A549 (cell line): Measurements from ENCODE around the gene CISTR.

Experiments
- CBX2 ChIP-seq: fragments of 200-600 bp; sonication (generic); IDR thresholded peaks from 2 replicates; pipeline ENCODE4 v1.6.1; 2016; ENCODE audit warnings: low read depth, mild to moderate bottlenecking, borderline replicate concordance
- CEBPB ChIP-seq, 2 experiments: fragments of >200 bp in 1 of 2; sonication (Bioruptor Twin) in 1 of 2; formaldehyde crosslinking in 1 of 2; IDR thresholded peaks; 2 replicates each; pipeline ENCODE4 v1.6.1; 2012 to 2016
- CHD2 ChIP-seq: fragments of 150-350 bp; IDR thresholded peaks from 2 replicates; pipeline ENCODE4 v1.6.1; 2014; ENCODE audit warnings: low read length; ENCODE audit not compliant: partially characterized antibody
- ESRRA ChIP-seq: fragments of 150-350 bp; IDR thresholded peaks from 2 replicates; pipeline ENCODE4 v1.6.1; 2014; ENCODE audit warnings: mild to moderate bottlenecking, low read length, borderline replicate concordance
- FOSL2 ChIP-seq, 2 experiments: fragments of 450-650 bp in 1 of 2; fragments of >200 bp in 1 of 2; sonication (Bioruptor Twin) in 1 of 2; formaldehyde crosslinking; IDR thresholded peaks; 2 replicates each; pipeline versions ENCODE4 v1.5.0 to v1.6.1; 2016 to 2020; ENCODE audit warnings: mild to moderate bottlenecking in 1 of 2, moderate library complexity in 1 of 2
- MYC ChIP-seq: IDR thresholded peaks from 2 replicates; pipeline ENCODE4 v1.6.1; 2012; ENCODE audit warnings: mild to moderate bottlenecking, inconsistent platforms, low read length, improper control_type of control experiment, borderline replicate concordance
- POLR2A ChIP-seq: IDR thresholded peaks from 2 replicates; pipeline ENCODE4 v1.6.1; 2012; ENCODE audit warnings: mild to moderate bottlenecking, low read length
- RAD21 ChIP-seq, 2 experiments: fragments of >200 bp in 1 of 2; sonication (Bioruptor Twin) in 1 of 2; formaldehyde crosslinking in 1 of 2; IDR thresholded peaks in 1 of 2; conservative IDR thresholded peaks in 1 of 2; 2 replicates in 1 of 2; 3 replicates in 1 of 2; pipeline ENCODE4 v1.6.1; 2012 to 2018; ENCODE audit warnings: inconsistent platforms in 1 of 2
- RARB ChIP-seq: fragments of 250-450 bp; sonication (Bioruptor Pico); IDR thresholded peaks from 2 replicates; pipeline ENCODE4 v1.8.0; 2021; ENCODE audit warnings: mild to moderate bottlenecking, moderate library complexity
- TF ChIP-seq, protein P1 (sequence below): fragments of >200 bp; sonication (Bioruptor Twin); formaldehyde crosslinking; IDR thresholded peaks from 3 replicates; pipeline ENCODE4 v1.5.1; 2016
- TF ChIP-seq, protein P2 (sequence below): fragments of 450-650 bp; IDR thresholded peaks from 2 replicates; pipeline ENCODE4 v1.6.1; 2014; ENCODE audit warnings: antibody characterized with exemption
- TF ChIP-seq, protein P3 (sequence below): fragments of >200 bp; sonication (Bioruptor Twin); formaldehyde crosslinking; IDR thresholded peaks from 2 replicates; pipeline ENCODE4 v1.6.1; 2016

DNA sequence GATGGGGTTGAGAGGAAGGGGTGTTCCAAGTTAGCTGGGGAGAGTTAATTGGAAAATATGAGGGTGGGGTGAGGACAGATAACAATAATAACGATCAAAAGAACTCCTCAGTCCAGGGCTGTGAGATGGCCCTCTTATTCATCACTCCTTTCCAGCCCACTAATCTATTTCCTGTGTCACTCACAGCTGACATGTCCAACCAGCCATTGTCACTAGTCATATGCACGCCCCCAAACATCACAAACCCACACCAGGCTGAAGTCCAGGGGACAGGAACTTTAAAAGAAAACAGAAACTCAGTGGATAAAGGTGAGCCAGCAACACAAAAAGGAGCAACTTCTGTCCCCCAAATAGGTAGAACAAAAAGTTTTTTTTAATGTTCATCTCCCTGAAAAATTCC lies 25.4 kb downstream of the CISTR start:
- TF ChIP-seq RAD21 (conservative IDR thresholded peaks at IDR 0.05 in 1 of 2, IDR thresholded peaks at IDR 0.05 in 1 of 2) (no peak), CEBPB (IDR thresholded peaks at IDR 0.05) (no peak), CHD2 (no peak), POLR2A (no peak), CBX2 (no peak), RARB (CRISPR knock-in tag) (no peak), ESRRA (no peak), FOSL2 (IDR thresholded peaks at IDR 0.05) (no peak), FOSL2 (CRISPR knock-in tag; IDR thresholded peaks at IDR 0.05) (no peak), MYC (no peak)
- TF ChIP-seq, protein P1, sequence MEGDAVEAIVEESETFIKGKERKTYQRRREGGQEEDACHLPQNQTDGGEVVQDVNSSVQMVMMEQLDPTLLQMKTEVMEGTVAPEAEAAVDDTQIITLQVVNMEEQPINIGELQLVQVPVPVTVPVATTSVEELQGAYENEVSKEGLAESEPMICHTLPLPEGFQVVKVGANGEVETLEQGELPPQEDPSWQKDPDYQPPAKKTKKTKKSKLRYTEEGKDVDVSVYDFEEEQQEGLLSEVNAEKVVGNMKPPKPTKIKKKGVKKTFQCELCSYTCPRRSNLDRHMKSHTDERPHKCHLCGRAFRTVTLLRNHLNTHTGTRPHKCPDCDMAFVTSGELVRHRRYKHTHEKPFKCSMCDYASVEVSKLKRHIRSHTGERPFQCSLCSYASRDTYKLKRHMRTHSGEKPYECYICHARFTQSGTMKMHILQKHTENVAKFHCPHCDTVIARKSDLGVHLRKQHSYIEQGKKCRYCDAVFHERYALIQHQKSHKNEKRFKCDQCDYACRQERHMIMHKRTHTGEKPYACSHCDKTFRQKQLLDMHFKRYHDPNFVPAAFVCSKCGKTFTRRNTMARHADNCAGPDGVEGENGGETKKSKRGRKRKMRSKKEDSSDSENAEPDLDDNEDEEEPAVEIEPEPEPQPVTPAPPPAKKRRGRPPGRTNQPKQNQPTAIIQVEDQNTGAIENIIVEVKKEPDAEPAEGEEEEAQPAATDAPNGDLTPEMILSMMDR, result no peak
- TF ChIP-seq, protein P2, sequence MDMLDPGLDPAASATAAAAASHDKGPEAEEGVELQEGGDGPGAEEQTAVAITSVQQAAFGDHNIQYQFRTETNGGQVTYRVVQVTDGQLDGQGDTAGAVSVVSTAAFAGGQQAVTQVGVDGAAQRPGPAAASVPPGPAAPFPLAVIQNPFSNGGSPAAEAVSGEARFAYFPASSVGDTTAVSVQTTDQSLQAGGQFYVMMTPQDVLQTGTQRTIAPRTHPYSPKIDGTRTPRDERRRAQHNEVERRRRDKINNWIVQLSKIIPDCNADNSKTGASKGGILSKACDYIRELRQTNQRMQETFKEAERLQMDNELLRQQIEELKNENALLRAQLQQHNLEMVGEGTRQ, result no peak
- TF ChIP-seq, protein P3, sequence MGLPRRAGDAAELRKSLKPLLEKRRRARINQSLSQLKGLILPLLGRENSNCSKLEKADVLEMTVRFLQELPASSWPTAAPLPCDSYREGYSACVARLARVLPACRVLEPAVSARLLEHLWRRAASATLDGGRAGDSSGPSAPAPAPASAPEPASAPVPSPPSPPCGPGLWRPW, result no peak
